Endothelial cell of umbilical vein (primary cell): Measurements from ENCODE around the gene PRR11. TPM values are rescaled to one million over a fixed set of nuclear protein-coding genes. Genes with fewer than 3 reads are reported as not detected.

Source experiments
- BruUV-seq: library from RNA; stranded (reverse); fragments of 400-500 nt; replicated peaks from 2 replicates; lab custom pipeline; 2021; lab: Mats Ljungman, UMichigan
- CTCF ChIA-PET: fragments of 300-600, 350-600 bp; sonication (Branson Sonifier 250); formaldehyde crosslinking; loops from one replicate; lab custom pipeline; 2021; ENCODE audit warnings: antibody characterized with exemption, inconsistent platforms; lab: Charles Lee
- POLR2A ChIA-PET: fragments of 300-600, 350-600 bp; sonication (Branson Sonifier 250); formaldehyde crosslinking; loops from one replicate; lab custom pipeline; 2021; ENCODE audit warnings: antibody characterized with exemption, inconsistent platforms; lab: Charles Lee
- DNase-seq: peaks from one replicate; pipeline ENCODE4 v3.0.0-alpha.2; 2011; ENCODE audit warnings: low read depth, low spot score
- FAIRE-seq: peaks from 2 replicates; lab custom pipeline; 2011; peaks lifted over from hg19 to GRCh38; lab: Jason Lieb, UNC
- H2AFZ ChIP-seq: 2 replicates; pipeline ENCODE4 v1.6.0; 2012; ENCODE audit warnings: low read depth, low read length, control low read depth, inconsistent platforms
- H3K27ac ChIP-seq: 2 replicates; pipeline ENCODE4 v1.5.1; 2011; ENCODE audit warnings: low read depth, mild to moderate bottlenecking, control low read depth, low read length, moderate library complexity; ENCODE audit not compliant: insufficient read depth
- H3K27me3 ChIP-seq, 2 experiments: 2 replicates each; pipeline versions ENCODE4 v1.6.0 to v1.6.1; 2011; ENCODE audit warnings: low read length in 2 of 2, mixed read lengths in 1 of 2; ENCODE audit not compliant: control insufficient read depth in 2 of 2, insufficient read depth in 2 of 2
- H3K36me3 ChIP-seq, 2 experiments: 2 replicates in 1 of 2; 3 replicates in 1 of 2; pipeline ENCODE4 v1.5.1; 2011; ENCODE audit warnings: low read length in 2 of 2, mild to moderate bottlenecking in 1 of 2, moderate library complexity in 1 of 2; ENCODE audit not compliant: control insufficient read depth in 2 of 2, insufficient read depth in 2 of 2; ENCODE audit errors: extremely low read depth in 1 of 2
- H3K4me1 ChIP-seq: 3 replicates; pipeline ENCODE4 v1.5.1; 2011; ENCODE audit warnings: mild to moderate bottlenecking, low read length; ENCODE audit not compliant: control insufficient read depth, insufficient read depth; ENCODE audit errors: extremely low read depth
- H3K4me2 ChIP-seq: 2 replicates; pipeline ENCODE4 v1.6.1; 2011; ENCODE audit warnings: low read length, control low read depth, mixed read lengths; ENCODE audit not compliant: insufficient read depth
- H3K4me3 ChIP-seq, 3 experiments: fragments of 200-600 bp in 1 of 3; sonication (generic), shearing (Covaris generic) in 1 of 3; replicated peaks in 1 of 3; 2 replicates each; pipeline ENCODE4 v1.5.1; 2011 to 2016; ENCODE audit warnings: control low read depth in 3 of 3, low read length in 3 of 3, mild to moderate bottlenecking in 2 of 3, inconsistent platforms in 1 of 3, low read depth in 1 of 3, moderate library complexity in 1 of 3; ENCODE audit not compliant: insufficient read depth in 1 of 3
- H3K79me2 ChIP-seq: 2 replicates; pipeline ENCODE4 v1.6.0; 2012; ENCODE audit warnings: low read length, inconsistent platforms; ENCODE audit not compliant: control insufficient read depth, insufficient read depth
- H3K9ac ChIP-seq: replicated peaks from 2 replicates; pipeline ENCODE3; 2011; ENCODE audit warnings: low read length, control low read depth; ENCODE audit not compliant: insufficient read depth; ENCODE audit errors: extremely low read depth
- H3K9me1 ChIP-seq: replicated peaks from 3 replicates; pipeline ENCODE4 v1.6.0; 2011; ENCODE audit warnings: mild to moderate bottlenecking, low read length; ENCODE audit not compliant: control insufficient read depth, insufficient read depth; ENCODE audit errors: extremely low read depth
- H3K9me3 ChIP-seq: replicated peaks from 2 replicates; pipeline ENCODE4 v1.5.1; 2012; ENCODE audit warnings: low read length, inconsistent platforms; ENCODE audit not compliant: control insufficient read depth, insufficient read depth
- H4K20me1 ChIP-seq: replicated peaks from 2 replicates; pipeline ENCODE3; 2011; ENCODE audit warnings: mild to moderate bottlenecking, low read length; ENCODE audit not compliant: control insufficient read depth, insufficient read depth; ENCODE audit errors: extremely low read depth
- CTCF ChIP-seq, 2 donors: IDR thresholded peaks; 1 replicate in 1 of 2; 2 replicates in 1 of 2; pipeline ENCODE4 v1.5.1; 2011; ENCODE audit warnings: low read length in 2 of 2, mild to moderate bottlenecking in 2 of 2, moderate library complexity in 2 of 2, control low read depth in 1 of 2, inconsistent platforms in 1 of 2, low read depth in 1 of 2; ENCODE audit not compliant: insufficient read depth in 1 of 2; ENCODE audit errors: extremely low read depth in 1 of 2
- EZH2 ChIP-seq: IDR thresholded peaks from 2 replicates; pipeline ENCODE4 v1.6.1; 2012; ENCODE audit warnings: borderline replicate concordance, low read depth, mild to moderate bottlenecking, moderate library complexity, low read length, inconsistent platforms; ENCODE audit not compliant: severe bottlenecking
- FOS ChIP-seq: IDR thresholded peaks from 2 replicates; pipeline ENCODE4 v1.6.1; 2011; ENCODE audit warnings: mild to moderate bottlenecking, low read length, moderate library complexity, borderline replicate concordance; ENCODE audit not compliant: insufficient read depth
- JUN ChIP-seq: IDR thresholded peaks from 2 replicates; pipeline ENCODE4 v1.6.1; 2011; ENCODE audit warnings: borderline replicate concordance, low read depth; ENCODE audit not compliant: insufficient read length, insufficient read depth
- MYC ChIP-seq: IDR thresholded peaks from one replicate; pipeline ENCODE4 v1.6.1; 2011; ENCODE audit warnings: mild to moderate bottlenecking, low read depth, low read length
- dilution Hi-C: fragments of 300-500 bp; cut with MboI; formaldehyde crosslinking; loops from one replicate; pipeline ENCODE4 v1.15.0; 2019; ENCODE audit warnings: low sequenced_read_pairs; ENCODE audit not compliant: extremely low pct_ligation_motif_present
- intact Hi-C: fragments of 100-400 bp; cut with micrococcal nuclease; formaldehyde crosslinking; loops from one replicate; pipeline ENCODE4 v1.10.0; 2022
- polyA plus RNA-seq, 4 experiments: library from polyadenylated mRNA; depleted of rRNA in 3 of 4; stranded (reverse) in 3 of 4; unstranded in 1 of 4; fragments of >200 nt; gene quantifications; 2 replicates each; pipeline versions ENCODE4 v1.2.1 to v1.2.3, GENCODE V29; 2011 to 2012; ENCODE audit warnings: missing spikeins in 1 of 4
- total RNA-seq: library from RNA; stranded (reverse); gene quantifications from 2 replicates; pipeline ENCODE4 v1.2.3, GENCODE V29; 2021
- TF ChIP-seq, protein P1 (sequence below): IDR thresholded peaks from 2 replicates; pipeline ENCODE4 v1.6.1; 2011; ENCODE audit not compliant: insufficient read depth, insufficient read length

Gene PRR11
- total and polyA plus RNA-seq, 2 donors (not counting 3 experiments of a cell fraction or from before 2014, with no cell fraction given): 28.8 to 86.3 TPM

DNA sequence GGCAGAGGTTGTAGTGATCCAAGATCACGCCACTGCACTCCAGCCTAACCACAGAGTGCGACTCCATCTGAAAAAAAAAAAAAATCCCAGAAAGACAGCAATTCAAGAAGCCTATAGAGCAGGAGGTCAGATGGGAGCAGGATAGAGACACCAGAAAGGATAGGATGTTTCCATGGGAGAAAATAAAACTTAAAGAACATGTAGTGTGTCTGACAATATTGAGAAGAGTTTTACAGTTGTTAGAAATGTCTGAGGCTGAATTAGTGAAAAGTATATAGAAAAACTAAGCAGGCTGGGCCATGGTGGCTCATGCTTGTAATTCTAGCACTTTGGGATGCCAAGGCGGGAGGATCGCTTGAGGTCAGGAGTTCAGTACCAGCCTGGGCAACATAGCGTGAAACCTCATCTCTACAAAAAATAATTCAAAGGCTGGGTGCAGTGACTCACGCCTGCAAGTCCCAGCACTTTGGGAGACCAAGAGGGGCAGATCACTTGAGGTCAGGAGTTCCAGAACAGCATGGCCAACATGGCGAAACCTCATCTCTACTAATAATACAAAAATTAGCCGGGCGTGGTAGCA, 33.6 kb upstream of the PRR11 start:
- intact Hi-C loops (no loop called here), dilution Hi-C loops (no loop called here)
- CTCF ChIA-PET: interaction anchor here (1.6 kb wide), 1 partner anchor 10 kb away, joined by 4 read pairs; no protein-coding TSS in a partner anchor
- H3K4me2 ChIP-seq: no peak overlapping the region
- no peaks in the 10 kb centered on the region for H4K20me1 ChIP-seq
- no peak overlapping the region for H3K9ac ChIP-seq
- FAIRE-seq (no peak), DNase-seq (no peak)
- BruUV-seq: no TSS peak
- no peaks in the 10 kb centered on the region for H3K9me3 ChIP-seq
- H3K9me1 ChIP-seq: no peaks in the 10 kb centered on the region
- H3K4me3 ChIP-seq: no peak overlapping the region
- H2AFZ ChIP-seq: no peak overlapping the region
- no peaks in the 10 kb centered on the region for H3K27me3 ChIP-seq
- POLR2A ChIA-PET: no interaction called here
- H3K36me3 ChIP-seq: peaks cover 2 to 3% of the 10 kb centered on the region in 2 experiments
- no peaks in the 10 kb centered on the region for H3K4me1 ChIP-seq
- TF ChIP-seq EZH2 (no peak), JUN (no peak), FOS (no peak), CTCF (IDR thresholded peaks at IDR 0.05; ENCODE audit: extremely low read depth in 1 of 2, insufficient read depth in 1 of 2, low read depth in 1 of 2, low read length in 2 of 2) (no peak), MYC (no peak)
- TF ChIP-seq, protein P1, sequence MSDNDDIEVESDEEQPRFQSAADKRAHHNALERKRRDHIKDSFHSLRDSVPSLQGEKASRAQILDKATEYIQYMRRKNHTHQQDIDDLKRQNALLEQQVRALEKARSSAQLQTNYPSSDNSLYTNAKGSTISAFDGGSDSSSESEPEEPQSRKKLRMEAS: no peak
- no peak overlapping the region for H3K27ac ChIP-seq
- peaks cover 19% of the 10 kb centered on the region for H3K79me2 ChIP-seq
